SU-DHL-6 (cell line): ENCODE results near the gene COX11.

Experiments used
- H2AFZ ChIP-seq: fragments of 200-600 bp; sonication (generic); 2 replicates; pipeline ENCODE4 v1.6.1; 2014; ENCODE audit warnings: low read depth, mild to moderate bottlenecking, moderate library complexity, mixed read lengths, antibody characterized with exemption, low read length; ENCODE audit not compliant: severe bottlenecking
- H3F3A ChIP-seq: fragments of 200-600 bp; shearing (Covaris generic); 2 replicates; pipeline ENCODE4 v1.6.0; 2016; ENCODE audit warnings: antibody characterized with exemption, mild to moderate bottlenecking; ENCODE audit not compliant: insufficient read depth
- H3K27ac ChIP-seq: fragments of 200-600 bp; sonication (generic); 2 replicates; pipeline ENCODE4 v1.5.1; 2016; ENCODE audit warnings: low read depth, mild to moderate bottlenecking, low read length, moderate library complexity, mixed read lengths
- H3K27me3 ChIP-seq: fragments of 200-600 bp; sonication (generic), shearing (Covaris generic); 2 replicates; pipeline ENCODE4 v1.6.0; 2014; ENCODE audit warnings: mild to moderate bottlenecking, low read length
- H3K36me3 ChIP-seq: fragments of 200-600 bp; sonication (generic); 2 replicates; pipeline ENCODE4 v1.6.1; 2014; ENCODE audit warnings: mild to moderate bottlenecking, low read length, mixed read lengths
- H3K4me2 ChIP-seq: fragments of 300-600, 200-600 bp; shearing (Covaris generic), sonication (generic); 2 replicates; pipeline ENCODE4 v1.6.0; 2014; ENCODE audit warnings: low read length, low read depth, mild to moderate bottlenecking; ENCODE audit not compliant: poor library complexity, severe bottlenecking
- H3K4me3 ChIP-seq: fragments of 200-600 bp; sonication (generic); 2 replicates; pipeline ENCODE4 v1.5.1; 2014; ENCODE audit warnings: antibody characterized with exemption, low read length, mild to moderate bottlenecking, mixed read lengths; ENCODE audit not compliant: insufficient read depth, poor library complexity, severe bottlenecking
- H3K79me2 ChIP-seq: fragments of 200-600 bp; sonication (generic); 2 replicates; pipeline ENCODE4 v1.6.1; 2014; ENCODE audit warnings: mild to moderate bottlenecking, low read length, moderate library complexity; ENCODE audit not compliant: insufficient read depth
- H3K9ac ChIP-seq: fragments of 200-600 bp; sonication (generic); 2 replicates; pipeline ENCODE4 v1.7.0; 2014; ENCODE audit warnings: mild to moderate bottlenecking, low read length
- H3K9me2 ChIP-seq: fragments of 200-600 bp; sonication (generic); replicated peaks from 2 replicates; pipeline ENCODE4 v1.6.1; 2014; ENCODE audit warnings: low read length; ENCODE audit not compliant: insufficient read depth
- H3K9me3 ChIP-seq: fragments of 200-600 bp; sonication (generic); 2 replicates; pipeline ENCODE4 v1.6.1; 2014; ENCODE audit warnings: low read length, mixed read lengths; ENCODE audit not compliant: insufficient read depth
- H4K20me1 ChIP-seq: fragments of 200-600 bp; sonication (generic); 2 replicates; pipeline ENCODE4 v1.6.1; 2014; ENCODE audit warnings: low read depth, mild to moderate bottlenecking, antibody characterized with exemption, low read length, moderate library complexity, mixed read lengths
- CTCF ChIP-seq: fragments of 200-600 bp; sonication (generic); IDR thresholded peaks from one replicate; pipeline ENCODE4 v1.5.1; 2017; ENCODE audit warnings: antibody characterized with exemption, mild to moderate bottlenecking, low read length, moderate library complexity; ENCODE audit not compliant: insufficient read depth, poor library complexity, severe bottlenecking
- EZH2phosphoT487 ChIP-seq: fragments of 200-600 bp; sonication (generic), shearing (Covaris generic); conservative IDR thresholded peaks from 2 replicates; pipeline ENCODE4 v1.6.1; 2018; ENCODE audit warnings: mild to moderate bottlenecking, antibody characterized with exemption, low read length, moderate library complexity, mixed read lengths

Gene COX11

DNA sequence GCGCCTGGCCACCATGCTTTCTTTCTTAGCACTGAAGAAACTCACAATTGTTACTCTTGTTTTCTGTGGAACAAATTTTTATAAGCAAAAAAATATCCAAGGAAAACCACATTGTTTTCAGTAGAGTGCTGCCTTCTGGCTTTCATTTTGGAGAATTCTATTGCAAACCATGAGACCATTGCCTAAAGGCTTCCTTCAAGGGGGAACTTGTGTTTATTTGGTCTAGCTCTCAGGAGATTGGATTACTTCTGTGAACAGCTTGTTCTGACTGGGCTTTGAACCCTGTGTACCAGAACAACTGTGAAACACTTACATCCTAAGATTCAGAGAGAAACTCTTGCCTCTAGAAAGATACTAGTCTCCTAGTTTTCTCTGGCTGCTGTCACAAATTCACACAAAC, 35.7 kb downstream of the COX11 start:
- H4K20me1 ChIP-seq = no peaks in the 10 kb centered on the region
- H3K4me3 ChIP-seq = no peak overlapping the region
- no peaks in the 10 kb centered on the region for H3K27me3 ChIP-seq
- H3K9me2 ChIP-seq = no peaks in the 10 kb centered on the region
- H3F3A ChIP-seq = no peaks in the 10 kb centered on the region
- no peaks in the 10 kb centered on the region for H3K36me3 ChIP-seq
- no peak overlapping the region for H3K27ac ChIP-seq
- H2AFZ ChIP-seq = no peak overlapping the region
- H3K79me2 ChIP-seq = no peaks in the 10 kb centered on the region
- no peak overlapping the region for H3K9ac ChIP-seq
- H3K9me3 ChIP-seq = no peaks in the 10 kb centered on the region
- TF ChIP-seq CTCF (no peak), EZH2phosphoT487 (no peak)
- no peak overlapping the region for H3K4me2 ChIP-seq

DNA sequence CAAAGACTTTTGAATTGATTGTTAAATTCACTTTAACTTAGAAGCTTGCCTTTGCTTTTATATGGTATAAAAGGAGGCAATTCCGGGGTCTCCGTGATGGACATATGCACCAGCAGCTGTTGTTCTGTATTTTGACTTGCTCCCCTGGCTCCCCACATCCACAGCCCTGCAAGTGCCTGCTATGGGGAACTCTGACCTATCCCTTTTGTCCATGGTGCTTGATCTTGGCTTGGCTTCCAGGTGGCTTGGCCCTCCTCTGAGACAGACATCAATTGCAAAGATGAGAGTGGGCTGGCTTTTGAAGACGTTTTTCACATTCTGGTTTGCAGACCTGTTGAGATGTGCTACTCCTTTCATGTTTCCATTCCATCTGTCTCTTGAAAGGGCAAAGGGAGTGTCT, 40.9 kb downstream of the COX11 start:
- H3K9me3 ChIP-seq = no peaks in the 10 kb centered on the region
- H3K36me3 ChIP-seq = no peaks in the 10 kb centered on the region
- H4K20me1 ChIP-seq = no peaks in the 10 kb centered on the region
- no peaks in the 10 kb centered on the region for H3K9me2 ChIP-seq
- H3K79me2 ChIP-seq = no peaks in the 10 kb centered on the region
- H3K9ac ChIP-seq = no peak overlapping the region
- no peak overlapping the region for H3K4me3 ChIP-seq
- no peaks in the 10 kb centered on the region for H3K27me3 ChIP-seq
- no peak for TF ChIP-seq CTCF
- H2AFZ ChIP-seq = no peak overlapping the region
- no peaks in the 10 kb centered on the region for H3F3A ChIP-seq
- no peak overlapping the region for H3K27ac ChIP-seq
- H3K4me2 ChIP-seq = no peak overlapping the region

DNA sequence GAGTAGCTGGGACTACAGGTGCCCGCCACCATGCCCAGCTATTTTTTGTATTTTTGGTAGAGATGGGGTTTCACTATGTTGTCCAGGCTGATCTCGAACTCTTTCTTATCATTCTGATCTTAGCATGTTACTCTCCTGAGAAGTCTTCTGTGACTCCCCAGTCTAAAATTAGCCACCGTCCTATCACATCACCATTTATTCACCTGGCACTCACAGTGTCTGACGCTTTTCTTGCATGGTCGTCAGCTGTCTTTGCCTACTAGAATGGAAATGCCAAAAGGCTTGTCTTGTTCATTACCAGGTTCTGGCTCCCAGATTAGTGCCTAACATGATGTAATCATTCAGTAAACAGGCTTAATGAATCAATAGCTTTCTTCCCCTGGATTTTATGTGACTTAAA, 44.0 kb downstream of the COX11 start:
- H3K4me2 ChIP-seq = no peak overlapping the region

More for the DNA sequence above, 44.0 kb downstream of the COX11 start:
- no peaks in the 10 kb centered on the region for H4K20me1 ChIP-seq
- H2AFZ ChIP-seq = no peak overlapping the region
- H3F3A ChIP-seq = no peaks in the 10 kb centered on the region
- H3K79me2 ChIP-seq = no peaks in the 10 kb centered on the region
- no peak overlapping the region for H3K4me3 ChIP-seq
- no peak for TF ChIP-seq CTCF
- H3K9me2 ChIP-seq = no peaks in the 10 kb centered on the region
- H3K9me3 ChIP-seq = no peaks in the 10 kb centered on the region
- no peak overlapping the region for H3K9ac ChIP-seq
- no peaks in the 10 kb centered on the region for H3K36me3 ChIP-seq
- H3K27ac ChIP-seq = no peak overlapping the region
- H3K27me3 ChIP-seq = no peaks in the 10 kb centered on the region
